ENCODE results near the gene RASAL1.
A peak's percentile ranks its signal among the peaks of the same experiment; 100 is the strongest.

Gene RASAL1

DNA sequence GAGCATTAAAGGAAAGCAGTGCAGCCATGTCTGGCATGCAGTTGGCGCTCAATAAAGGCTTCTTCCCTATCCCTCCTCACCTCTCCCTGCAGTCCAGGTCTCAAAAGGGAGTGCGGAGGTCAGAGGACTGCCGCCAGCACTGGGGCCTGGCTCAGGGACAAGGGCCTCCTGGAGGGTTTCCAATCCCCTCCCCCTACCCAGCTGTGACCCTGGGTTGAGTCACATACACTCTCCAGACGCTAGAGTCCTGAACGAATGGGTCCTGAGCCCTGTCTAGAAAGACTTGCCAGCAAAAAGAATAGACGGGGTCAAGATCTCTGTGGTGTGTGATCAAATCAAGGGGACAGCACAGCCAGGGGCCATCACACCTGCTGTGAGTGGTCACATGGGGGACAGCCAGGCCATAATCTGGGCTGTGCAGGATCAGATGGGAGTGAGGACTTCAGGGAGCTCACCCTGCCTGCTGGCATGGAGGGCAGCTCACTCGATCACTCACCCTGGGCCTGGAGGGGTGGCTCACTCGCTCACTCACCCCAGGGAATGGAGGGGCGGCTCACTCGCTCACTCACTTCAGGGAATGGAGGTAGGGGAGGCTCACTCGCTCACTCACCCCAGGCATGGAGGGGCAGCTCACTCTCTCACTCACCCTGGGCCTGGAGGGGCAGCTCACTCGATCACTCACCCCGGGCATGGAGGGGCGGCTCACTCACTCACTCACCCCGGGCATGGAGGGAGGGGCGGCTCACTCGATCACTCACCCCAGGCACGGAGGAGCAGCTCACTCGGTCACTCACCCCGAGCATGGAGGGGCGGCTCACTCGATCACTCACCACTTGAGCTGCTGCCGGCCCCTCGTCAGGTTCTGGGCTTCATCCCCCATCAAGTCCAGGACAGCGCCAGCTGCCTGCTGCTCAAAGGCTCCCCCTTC, 26.8 kb upstream of the RASAL1 start:
- no peak for DNase-seq

DNA sequence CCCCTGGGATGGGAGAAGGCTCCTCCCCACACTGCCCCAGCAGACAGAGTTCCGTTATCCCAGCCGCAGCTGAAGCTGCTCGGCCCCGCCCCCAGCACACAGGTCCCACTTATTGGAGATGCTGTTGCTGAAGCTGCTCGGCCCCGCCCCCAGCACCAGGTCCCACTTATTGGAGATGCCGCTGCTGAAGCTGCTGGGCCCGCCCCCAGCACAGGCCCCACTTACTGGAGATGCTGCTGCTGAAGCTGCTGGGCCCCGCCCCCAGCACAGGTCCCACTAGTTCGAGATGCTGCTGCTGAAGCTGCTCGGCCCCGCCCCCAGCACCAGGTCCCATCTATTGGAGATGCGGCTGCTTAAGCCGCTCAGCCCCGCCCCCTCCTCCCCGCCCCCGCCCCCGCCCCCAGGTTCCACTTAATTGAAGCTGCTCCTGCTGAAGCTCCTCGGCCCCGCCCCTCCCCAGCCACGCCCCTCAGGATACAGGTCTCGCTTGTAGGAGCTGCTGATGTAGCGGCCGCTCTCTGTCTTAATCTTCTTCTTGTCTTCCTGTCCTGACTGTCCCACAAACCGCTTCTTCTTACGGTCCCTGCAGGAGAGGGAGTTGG, 26.0 kb upstream of the RASAL1 start:
- DNase-seq = no peak

- no peak for DNase-seq
These were observed 24.4 kb upstream of the RASAL1 start for GRCh38 chr12:113159937-113160336.

DNA sequence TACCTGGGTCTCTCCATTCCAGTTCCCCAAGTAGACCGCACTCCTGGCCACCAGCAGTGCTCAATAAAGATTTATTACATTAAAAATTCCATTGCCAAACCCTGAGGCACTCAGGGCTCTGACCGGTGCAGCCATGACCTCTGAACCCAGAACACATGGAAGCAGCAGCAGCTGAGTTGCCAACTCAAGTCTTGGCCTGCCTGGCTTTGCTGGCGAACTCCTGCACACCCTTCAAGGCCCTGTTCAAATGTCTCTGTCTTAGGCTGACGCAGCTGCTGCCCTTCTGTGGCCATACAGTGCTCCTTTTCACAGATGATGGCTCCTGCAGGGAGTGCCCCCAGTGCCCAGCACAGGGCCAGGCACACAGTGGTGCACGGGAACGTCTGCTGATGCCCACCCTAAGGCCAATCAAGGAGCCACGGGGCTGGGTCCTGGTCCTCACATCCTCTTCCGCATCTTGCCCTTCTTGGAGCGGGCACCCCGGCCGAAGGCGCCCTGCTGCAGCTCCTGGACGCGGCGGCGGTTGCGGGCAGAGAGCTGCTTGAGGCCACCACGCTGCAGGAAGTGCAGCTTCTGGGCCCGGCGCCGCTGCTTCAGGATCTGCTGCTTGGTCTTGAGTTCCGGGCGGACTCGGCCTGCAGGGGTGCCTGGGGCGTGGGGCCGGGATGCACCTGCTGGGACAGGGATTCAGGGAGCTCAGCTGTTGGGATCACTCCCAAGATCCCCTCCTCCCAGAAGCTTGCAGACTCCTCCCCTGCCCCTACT, 23.1 kb upstream of the RASAL1 start:
- no peak for DNase-seq

- DNase-seq = no peak
These were observed 21.8 kb upstream of the RASAL1 start for GRCh38 chr12:113157218-113157859.

DNA sequence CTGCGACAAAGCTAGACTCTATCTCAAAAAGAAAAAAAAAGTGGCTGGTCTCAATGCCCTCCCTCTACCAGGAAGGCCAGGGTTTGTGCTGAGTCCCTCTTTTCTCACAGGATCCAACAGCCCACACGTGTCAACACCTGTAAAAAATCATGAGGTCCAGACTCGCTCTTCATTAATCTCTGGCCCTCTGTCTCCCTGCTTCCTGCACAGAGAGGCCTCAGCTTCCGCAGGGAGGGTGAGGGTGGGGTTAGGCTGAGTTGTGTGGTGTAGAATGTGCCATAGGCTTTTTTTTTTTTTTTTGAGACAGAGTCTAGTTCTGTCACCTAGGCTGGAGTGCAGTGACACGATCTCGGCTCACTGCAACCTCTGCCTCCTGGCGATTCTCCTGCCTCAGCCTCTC, 20.1 kb upstream of the RASAL1 start:
- DNase-seq = no peak

DNA sequence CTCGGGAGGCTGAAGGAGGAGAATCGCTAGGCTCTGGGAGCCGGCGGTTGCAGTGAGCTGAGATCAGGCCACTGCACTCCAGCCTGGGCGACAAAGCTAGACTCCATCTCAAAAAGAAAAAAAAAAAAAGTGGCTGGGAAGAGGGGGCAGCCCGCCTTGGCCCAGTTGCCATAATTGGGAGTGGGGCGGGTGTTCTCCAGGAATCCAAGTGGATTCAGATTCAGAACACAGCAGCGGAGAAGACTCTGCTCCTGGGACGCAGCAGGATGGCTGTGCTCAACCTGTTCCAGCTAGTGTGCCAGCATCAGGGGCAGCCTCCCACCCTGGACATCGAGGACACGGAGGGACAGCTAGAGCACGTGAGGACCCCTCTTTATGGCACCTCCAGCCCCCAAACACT, 19.5 kb upstream of the RASAL1 start:
- no peak for DNase-seq

DNA sequence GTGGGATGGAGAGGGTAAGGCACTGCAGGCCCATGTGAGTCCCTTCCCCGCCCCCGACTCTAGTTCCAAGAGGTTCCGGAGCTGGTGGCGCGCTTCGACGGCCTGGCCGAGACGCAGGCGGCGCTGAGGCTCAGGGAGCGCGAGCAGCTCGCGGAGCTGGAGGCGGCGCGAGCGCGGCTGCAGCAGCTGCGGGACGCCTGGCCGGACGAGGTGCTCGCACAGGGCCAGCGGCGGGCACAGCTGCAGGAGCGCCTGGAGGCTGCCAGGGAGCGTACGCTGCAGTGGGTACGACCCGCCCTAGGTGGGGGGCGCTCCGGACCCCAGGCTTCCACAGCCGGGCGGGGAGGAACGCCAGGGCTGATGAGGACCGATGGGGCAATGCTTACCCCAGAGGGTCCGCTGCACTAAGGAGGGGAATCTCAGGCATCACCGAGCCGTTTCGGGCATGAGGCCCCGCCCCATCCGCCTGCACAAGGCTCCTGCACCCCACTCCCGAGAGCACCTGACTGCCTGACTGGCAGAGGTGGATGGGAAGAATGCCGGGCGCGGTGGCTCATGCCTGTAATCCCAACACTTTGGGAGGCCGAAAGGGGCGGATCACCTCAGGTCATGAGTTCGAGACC, 18.9 kb upstream of the RASAL1 start:
- DNase-seq = no peak

DNA sequence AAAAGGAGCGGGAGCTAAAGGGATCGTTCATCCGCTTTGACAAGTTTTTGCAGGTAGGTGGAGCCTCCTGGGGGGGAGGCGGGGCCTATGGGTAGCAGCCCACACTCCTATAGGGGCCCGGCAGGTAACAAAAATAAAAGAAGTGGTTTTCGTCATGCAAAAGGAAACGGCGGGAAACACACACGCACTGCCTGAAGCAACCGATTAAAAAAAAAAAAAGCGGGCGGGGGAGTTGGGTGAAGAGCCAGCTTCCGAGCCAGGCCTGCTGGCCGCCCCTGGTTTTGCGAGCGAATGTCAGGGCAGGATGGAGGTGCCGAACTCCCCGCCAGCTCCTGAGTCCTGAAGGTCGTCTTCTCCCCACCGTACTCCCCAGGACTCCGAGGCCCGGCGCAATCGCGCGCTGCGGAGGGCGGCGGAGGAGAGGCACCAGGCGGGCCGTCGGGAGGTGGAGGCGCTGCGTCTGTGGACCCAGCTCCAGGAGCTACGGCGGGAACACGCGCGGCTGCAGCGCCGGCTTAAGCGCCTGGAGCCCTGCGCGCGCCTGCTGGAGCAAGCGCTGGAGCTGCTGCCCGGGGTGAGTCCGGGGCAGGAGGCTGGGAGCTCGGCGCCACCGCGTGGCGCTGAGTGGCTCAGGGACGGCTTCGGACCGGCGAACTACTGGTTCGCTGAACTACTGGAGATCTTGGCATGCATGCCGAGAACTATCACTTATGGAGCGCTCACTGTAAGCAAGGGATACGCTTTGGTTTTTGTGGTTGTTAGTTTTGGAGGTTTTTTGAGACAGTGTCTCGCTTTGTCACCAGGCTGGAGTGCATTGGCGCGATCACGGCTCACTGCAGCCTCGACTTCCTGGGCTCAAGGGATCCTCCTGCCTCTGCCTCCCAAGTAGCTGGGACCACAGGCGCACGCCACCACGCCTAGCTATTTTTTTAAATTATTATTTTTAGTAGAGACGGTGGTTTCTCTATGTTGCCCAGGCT, 17.6 kb upstream of the RASAL1 start:
- DNase-seq = peak in 4 of 5 donors; percentile 44 to 70 (median 56)

GRCh38 chr12:113152196-113152834, 16.8 kb upstream of the RASAL1 start:
- DNase-seq = no peak

GRCh38 chr12:113151655-113152054, 16.1 kb upstream of the RASAL1 start:
- no peak for DNase-seq

DNA sequence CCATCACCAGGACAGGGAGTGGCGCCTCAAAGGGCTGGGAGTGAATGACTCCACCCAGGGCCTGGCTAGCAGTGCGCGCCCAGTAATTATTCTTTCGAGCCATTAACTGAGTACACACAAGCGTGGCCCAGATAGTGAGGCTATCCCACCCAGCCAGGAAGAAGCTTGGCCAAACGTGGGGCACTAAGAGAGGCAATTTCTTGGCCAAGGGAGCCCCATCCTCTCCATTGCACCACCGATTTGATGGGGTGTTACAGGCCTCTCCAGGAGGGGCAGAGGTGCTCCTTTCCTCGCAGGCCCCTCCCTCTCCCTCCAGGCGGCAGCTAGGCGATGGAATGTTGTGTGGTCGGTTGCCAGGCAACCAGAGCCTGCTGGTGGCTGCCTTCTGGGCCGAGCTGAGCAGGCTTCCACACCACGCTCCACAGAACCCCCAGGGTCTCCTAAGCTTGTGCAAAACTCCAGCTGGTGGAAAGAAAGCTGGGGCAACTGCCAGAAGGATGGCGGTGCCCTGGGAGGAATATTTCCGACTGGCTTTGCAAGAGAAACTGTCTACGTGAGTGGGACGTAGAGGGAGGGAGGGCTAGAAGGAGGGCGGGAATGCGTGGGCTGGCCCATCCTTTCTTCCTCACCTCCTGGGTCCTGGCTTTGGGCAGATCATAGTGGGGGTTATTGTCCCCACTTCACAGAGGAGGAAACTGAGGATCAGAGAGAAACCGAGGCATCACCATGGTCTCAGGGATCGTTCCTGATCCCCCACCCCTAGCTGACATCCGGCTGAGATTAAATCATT, 14.0 kb upstream of the RASAL1 start, which contains the start of gene CFAP73:
Gene CFAP73, plus strand, starts transcription at position 364 of the 790 bp plus-strand sequence. Its CDS starts 134 bp downstream, at position 498.
- DNase-seq = no peak

- no peak for DNase-seq
These were observed 11.4 kb upstream of the RASAL1 start for GRCh38 chr12:113146999-113147398.

- no peak for DNase-seq
These were observed 10.4 kb upstream of the RASAL1 start for GRCh38 chr12:113145720-113146551.

DNA sequence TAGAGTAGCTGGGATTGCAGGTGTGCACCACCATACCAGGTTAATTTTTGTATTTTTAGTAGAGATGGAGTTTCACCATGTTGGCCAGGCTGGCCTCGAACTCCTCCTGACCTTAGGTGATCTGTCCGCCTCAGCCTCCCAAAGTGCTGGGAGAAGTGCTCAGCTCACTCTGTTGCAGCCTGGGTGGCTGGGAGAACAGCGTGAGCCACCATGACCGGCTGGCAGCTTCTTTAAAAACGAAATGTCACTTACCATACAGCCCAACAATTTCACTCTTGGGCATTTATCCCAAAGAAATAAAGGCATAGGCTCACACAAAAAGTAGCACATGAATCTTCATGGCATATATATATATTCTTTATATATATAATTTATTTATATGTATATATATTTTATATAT, 9.2 kb upstream of the RASAL1 start:
- DNase-seq = no peak

- DNase-seq = no peak
These were observed 8.4 kb upstream of the RASAL1 start for GRCh38 chr12:113143959-113144358.

GRCh38 chr12:113142886-113143332, 7.3 kb upstream of the RASAL1 start:
- no peak for DNase-seq

DNA sequence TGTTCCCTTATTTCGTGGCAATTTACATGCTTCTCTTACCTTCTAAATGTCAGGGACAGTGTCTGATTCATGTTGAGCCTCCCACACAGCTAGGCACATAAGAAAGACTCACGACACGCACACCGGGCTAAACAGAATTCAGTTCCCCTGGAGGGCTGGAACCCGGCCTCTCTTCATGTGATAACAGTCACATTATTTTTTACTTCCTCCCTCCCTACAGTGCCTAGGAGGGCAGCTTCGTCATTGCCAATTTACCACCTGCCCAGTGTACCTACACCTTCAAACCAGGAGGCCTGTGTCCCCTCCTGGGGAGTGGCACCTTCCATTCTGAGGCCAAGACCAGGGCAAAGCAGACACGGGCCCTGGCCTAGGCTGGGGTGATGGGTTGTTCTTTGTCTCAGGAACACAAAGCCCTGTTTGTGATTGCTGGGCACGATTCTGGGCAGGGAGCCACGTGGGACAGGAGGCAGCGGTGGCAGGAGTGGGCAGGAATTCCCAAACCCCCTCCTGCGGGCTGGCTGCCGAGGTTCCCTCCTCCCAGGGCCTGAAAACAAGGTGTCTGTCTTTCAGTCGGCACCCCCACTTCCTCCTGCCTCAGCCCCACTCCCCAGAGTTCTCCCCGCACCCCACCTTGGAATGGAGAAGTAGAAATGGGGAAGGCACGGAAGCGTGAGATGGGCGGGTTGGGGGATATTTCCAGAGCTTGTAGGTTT, 6.8 kb upstream of the RASAL1 start:
- DNase-seq = no peak

Data from T-helper 1 cell (primary cell).